OCI-LY7 (cell line): ENCODE measurements around the gene ECE1.

Experiments
- CTCF ChIP-seq: fragments of 200-600 bp; sonication (generic); conservative IDR thresholded peaks from 2 replicates; pipeline ENCODE4 v1.5.1; 2014; ENCODE audit warnings: mild to moderate bottlenecking, antibody characterized with exemption, low read length, moderate library complexity, mixed read lengths
- EZH2phosphoT487 ChIP-seq: fragments of 200-600 bp; sonication (generic); IDR thresholded peaks from 2 replicates; pipeline ENCODE4 v1.6.1; 2018; ENCODE audit warnings: low read depth, borderline replicate concordance, mild to moderate bottlenecking, mixed run types, antibody characterized with exemption, low read length, moderate library complexity, mixed read lengths

DNA sequence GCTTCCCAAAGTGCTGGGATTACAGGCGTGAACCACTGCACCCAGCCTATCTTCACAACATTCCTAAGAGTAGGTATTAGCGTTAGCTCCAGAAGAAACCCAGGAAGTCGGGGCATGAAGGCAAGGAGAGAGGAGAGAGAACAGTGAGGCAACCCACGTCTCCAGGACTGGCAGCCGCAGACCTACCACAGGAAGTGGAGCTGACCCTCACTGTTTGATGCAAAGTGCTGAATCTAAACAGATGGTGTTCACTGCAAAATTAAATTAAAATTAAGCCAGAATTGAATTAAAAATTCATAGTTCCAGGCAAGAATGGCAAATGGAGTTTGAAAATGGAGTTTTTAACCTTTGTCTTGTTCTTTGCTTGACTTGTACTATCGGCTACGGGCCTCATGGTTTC, 6.7 kb downstream of the ECE1 start:
- TF ChIP-seq CTCF (no peak), EZH2phosphoT487 (no peak)
